Activated CD4-positive, alpha-beta T cell treated with anti-CD3 and anti-CD28 coated beads, Interleukin-2, amount 50 U/mL, for 24 hours (primary cell): Measurements from ENCODE around the gene VAMP8.
"Not testable (repeated sequence)": the region's sequence is repeated elsewhere in the genome, so short reads cannot be mapped to it uniquely, and the experiment has no call there.

Source experiments
- DNase-seq, 2 donors: peaks; one replicate each; pipeline ENCODE4 v3.0.0-alpha.2; 2020; ENCODE audit warnings: low read depth in 1 of 2, low spot score in 1 of 2

VAMP8 gene

GRCh38 chr2:85597241-85597640 is 19.9 kb downstream of the VAMP8 start:
- DNase-seq = no peak

DNA sequence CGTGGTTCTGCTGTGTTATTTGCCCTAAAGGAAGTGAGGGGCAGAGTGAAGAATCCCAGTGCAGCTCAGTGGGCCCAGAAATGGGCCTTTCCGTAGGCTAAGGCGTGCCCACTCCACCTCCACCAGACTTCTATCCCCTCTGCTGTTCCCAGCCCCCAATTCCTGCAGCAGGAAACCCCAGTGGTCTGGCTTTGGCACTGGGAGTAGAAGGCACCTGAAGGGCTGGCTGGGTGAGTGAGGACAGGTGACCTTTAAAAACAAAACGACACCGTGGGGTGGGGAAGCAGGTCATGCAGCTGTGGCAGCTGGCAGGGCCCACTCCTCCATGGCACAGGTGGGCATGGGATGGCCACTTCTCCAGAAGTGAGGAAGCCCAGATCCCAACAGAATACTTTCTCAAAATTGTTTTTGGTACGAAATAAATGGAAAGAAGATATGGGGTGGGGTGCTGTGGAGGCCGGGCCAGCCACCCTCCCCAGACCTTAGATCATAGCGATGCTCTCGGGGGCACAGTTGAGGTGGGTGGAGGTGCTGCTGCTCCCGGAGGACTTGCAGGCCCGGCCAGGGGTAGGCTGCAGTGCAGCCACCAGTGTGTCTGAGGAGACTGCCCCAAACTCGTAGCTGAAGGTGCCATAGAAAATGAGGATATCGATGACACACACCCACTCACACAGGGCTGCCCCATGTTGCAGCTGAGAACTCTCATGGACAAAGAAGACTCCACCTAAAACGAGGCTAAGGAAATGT is 21.4 kb downstream of the VAMP8 start:
- DNase-seq = no peak

- DNase-seq = no peak
These were observed 22.3 kb downstream of the VAMP8 start for GRCh38 chr2:85599468-85600234.

- DNase-seq = no peak
These were observed 22.8 kb downstream of the VAMP8 start for GRCh38 chr2:85600235-85600575.

GRCh38 chr2:85600951-85601770 is 23.8 kb downstream of the VAMP8 start:
- no peak for DNase-seq

- no peak for DNase-seq
These were observed 24.5 kb downstream of the VAMP8 start for GRCh38 chr2:85601771-85602475.

DNA sequence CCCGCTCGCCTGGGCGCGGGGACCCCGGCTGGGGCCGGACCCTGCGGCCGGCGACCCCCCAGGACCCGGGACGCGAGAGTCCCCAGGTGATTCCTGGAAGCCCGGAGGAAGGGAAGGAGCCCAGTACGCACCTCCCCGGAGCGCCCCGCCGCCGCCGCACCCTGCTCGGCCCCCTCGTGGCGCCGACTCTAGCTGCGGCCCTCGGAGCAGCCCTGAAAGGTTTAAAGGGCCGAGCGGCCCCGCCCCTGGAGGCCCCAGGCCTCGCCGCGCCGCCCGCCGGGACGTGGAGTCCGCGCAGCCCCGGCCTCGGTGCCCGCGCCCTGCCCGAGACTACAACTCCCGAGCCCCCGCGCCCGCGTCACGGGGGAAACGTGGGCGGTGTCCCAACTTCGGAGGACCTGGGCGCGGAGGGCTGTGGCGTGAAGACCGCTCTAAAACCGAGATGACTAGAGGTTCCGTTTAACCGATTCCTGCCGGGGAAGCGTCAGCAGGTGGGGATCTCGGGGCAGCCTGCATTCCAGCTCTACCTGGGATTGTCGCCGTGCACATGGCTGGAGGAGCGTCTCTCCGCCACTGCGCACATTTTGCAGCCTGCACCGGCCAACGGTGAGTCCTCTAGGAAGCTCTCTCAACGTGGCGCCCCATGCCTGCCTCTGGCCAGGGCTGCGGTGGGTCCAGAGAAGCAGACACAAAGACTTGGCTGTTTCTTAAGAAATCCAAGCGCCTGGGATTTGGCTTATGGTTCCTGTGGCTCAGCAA is 25.3 kb downstream of the VAMP8 start, which contains the start of gene TMEM150A:
Gene TMEM150A, minus strand, starts transcription at position 223 of the 759 bp plus-strand sequence. CDS start 750 bp downstream, outside the sequence.
- DNase-seq = peak; percentile 82 to 83

- not testable (repeated sequence) for DNase-seq
These were observed 26.7 kb downstream of the VAMP8 start for GRCh38 chr2:85604133-85604444.

DNA sequence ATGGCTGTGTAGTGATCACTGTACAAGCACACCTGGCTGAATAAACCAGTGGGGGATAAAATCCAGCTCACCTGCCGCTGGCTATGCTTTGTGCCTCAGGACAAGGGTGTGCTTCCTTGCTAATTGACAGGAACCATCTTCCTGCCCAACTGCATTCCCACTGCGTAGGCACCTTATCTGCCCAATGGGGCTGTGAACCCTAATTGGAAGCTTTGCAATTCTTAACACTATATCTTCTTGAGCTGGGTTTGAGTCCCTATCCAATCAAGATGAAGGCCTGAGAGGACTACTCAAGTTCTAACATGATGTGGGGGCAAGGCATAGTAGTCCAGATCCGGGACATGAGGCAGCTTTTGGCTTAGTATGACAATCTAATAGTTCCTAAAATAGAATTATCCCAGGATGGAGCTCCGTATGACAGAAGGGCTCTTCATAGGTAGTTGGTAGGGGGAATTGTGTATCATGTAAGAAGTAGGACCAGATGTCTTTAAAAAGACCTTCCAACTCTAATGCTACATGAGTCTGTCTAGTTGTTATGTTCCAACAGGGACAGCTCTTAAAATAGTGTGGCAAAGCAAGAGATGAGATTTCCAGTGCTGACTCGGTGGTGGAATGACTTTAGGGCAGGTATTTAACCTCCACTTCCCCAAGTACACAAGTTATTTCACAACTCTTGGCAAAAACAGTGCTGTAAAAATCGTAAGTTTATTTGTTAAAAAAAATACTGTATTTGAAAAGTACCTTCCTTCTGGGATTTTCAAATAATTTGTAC is 27.4 kb downstream of the VAMP8 start:
- DNase-seq = no peak

DNA sequence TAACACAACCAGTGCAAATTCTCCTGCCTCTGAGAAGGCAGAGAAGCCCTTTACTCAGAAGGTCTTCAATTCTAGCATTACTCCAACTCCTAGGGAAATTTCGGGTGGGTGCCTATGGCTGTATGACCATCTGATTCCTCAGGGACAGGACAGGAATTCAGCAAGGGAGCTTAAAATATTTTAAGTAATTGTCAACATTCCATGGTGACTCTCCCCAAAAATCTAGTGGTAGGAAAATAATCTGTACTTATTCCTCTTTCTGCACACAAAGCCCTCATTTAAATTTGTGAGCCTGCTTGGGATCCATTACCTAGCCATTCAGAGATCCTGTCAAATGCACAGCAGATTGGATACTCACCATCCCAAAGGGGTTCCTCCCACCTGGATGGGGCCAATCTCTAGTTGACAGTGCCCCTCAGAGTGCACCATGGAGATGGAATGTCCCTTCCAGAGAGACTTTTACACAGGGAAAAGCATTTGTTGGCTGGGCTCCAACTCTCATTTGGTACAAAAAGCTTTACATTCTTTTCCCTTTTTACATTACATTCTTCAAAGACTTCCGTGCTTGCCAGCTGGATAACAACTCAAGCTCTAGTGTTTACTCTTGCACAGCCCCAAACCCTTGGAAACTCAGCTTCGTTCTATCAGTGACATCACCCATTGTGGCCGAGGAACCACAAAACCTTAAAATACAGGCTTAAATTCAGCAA is 28.2 kb downstream of the VAMP8 start:
- no peak for DNase-seq

DNA sequence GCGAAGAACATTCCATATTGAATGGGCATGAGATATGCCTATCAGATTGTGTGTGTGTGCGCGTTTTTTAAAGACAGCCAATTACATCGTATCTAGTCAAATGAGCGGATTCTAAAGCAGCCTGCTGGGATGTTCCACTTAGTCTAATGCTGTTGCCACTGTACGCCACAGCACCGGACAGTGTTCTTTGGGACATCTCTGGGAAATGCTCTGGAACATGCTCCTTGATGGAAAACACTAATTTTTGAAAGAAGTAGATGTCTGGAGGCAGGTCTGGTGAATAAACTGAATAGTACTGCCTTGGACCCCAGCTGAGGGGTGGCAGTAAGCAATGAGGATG is 28.7 kb downstream of the VAMP8 start:
- no peak for DNase-seq

DNA sequence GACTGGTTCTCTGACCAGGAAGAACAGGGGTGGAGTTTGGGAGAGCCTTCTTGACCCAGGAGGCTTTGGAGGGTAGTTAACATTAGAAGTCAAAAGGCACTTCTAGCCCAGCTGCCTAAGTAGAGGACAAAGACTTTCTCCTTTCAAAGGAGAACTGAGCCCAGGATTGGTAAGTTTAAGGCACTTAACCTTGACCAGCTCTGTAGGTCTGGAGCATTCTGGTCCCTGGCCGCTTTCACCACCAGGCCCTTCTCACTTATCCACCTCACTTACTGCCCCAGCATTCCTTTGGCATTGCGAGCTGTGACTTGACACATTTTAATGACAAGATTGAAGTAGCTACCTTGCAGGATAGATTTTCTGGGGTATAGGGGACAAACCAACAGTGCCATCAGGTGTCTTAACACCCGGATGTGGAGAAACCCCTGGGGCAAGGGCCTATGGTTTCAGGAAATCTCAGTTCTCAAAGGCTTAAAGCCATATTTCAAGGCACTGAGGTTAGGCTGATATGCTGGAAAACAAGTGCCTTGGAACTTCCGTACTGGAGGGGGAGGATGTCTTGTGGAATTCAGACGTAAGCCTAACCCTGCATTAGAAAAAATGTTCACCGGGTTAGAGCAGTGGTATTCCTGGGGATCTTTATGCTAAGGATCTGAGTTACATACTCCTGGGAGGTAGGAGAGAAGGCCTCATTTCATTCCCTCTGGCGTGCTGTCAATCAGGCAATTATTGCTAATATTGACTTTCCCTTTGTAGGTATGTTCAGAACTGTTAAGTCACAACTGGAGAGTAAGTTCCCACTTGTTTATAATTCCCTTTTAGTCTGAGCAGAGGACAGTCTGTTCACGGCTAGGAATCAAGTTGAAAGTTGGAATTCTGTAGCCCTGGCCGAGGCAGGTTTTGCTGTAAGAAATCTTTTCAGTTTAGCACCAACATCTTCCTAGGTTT is 30.2 kb downstream of the VAMP8 start:
- no peak for DNase-seq

DNA sequence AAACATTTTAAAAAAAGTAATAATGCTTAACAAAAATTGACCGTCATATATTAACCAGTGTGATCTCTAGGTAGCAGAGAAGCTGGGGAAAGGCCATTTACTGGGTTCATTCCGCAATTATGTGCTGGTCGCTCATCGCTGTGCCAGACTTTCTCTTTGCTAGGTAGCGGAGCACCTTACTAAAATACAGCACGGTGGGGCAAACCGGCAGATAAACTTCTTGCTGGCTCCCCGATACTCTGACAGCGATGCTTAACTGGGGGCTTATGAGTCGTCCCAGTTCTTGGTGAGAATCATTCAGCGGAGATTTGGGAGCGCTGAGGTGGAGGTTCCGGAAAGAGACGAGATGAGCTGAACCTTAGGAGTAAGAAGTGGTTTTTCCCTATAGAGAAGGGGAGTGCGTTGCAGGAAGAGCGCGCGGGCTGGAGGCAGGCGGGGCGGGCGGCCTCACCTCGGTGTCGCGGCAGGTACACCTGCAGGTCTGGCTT is 33.9 kb downstream of the VAMP8 start:
- no peak for DNase-seq

DNA sequence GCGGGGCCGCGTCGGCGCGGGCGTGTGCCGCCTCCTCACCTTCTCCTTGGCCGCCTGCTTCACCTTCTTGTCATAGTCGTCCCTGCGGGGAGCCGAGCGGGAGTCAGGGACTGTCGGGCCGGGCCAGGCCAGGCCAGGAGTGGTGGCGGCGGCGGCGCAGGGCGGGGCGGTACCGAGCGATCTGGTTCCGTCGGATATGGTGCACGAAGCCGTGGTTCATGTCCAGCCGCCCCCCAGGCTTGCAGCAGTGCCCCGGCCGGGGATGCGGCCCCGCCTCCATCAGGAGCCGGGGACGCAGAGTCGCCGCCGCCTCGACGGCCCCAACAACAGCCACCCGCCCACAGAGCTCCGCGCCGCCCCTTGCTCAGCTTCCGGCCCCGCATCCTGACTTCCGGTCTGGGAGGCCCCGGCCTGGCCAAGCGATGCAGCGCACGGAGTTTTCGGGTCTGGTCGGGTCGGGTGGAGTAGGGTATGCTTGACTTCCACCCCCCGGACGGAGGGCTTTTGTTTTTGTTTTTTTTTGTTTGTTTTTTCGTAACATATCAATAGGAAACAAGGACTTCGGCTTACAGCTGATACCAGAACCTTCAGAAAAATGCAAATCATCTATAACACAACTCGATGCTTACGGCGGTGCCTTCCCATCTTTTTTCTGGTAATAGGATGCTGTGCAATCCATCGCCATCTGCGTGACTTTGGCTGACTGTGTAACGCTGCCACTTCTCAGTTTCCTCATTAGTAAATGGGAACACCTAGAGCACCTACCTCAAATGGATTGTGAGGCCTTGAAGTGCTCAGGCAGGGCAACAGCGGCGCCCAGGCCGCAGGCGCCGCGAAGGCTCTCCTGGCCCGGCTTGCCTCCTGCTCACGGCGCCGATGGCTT is 34.6 kb downstream of the VAMP8 start, which contains the start of gene C2orf68:
Gene C2orf68, minus strand, starts transcription at position 362 of the 883 bp plus-strand sequence. Its CDS starts 82 bp downstream, at position 280.
- peak; percentile 68 to 80 for DNase-seq

- no peak for DNase-seq
These were observed 36.5 kb downstream of the VAMP8 start for GRCh38 chr2:85613717-85614515.

- not testable (repeated sequence) for DNase-seq
These were observed 37.4 kb downstream of the VAMP8 start for GRCh38 chr2:85614757-85615156.
